Measurements from ENCODE around the gene C11orf21. TPM values are rescaled to one million over a fixed set of nuclear protein-coding genes. Genes with fewer than 3 reads are reported as not detected.

Gene C11orf21
- polyA plus RNA-seq, 3 donors: 10.8 to 135 (median 13.1) TPM

- Histone ChIP-seq H3K9me3 (replicated peaks in 1 of 2; ENCODE audit: control insufficient read depth in 1 of 2, insufficient read depth in 1 of 2, low read length in 2 of 2) (peaks cover 8 to 40% of the 10 kb centered on the region in 2 donors), H3K4me2 (replicated peaks; ENCODE audit: extremely low read depth, low read length, poor library complexity, severe bottlenecking) (no peak overlapping the region), H3K4me1 (ENCODE audit: control insufficient read depth in 1 of 2, insufficient read depth in 2 of 2, low read length in 2 of 2) (no peaks in the 10 kb centered on the region), H3K27me3 (ENCODE audit: control insufficient read depth in 2 of 2, insufficient read depth in 2 of 2, low read length in 2 of 2) (no peaks in the 10 kb centered on the region), H3K27ac (ENCODE audit: low read depth in 1 of 2, low read length in 2 of 2) (no peak overlapping the region), H3K79me2 (ENCODE audit: insufficient read depth, low read length) (no peaks in the 10 kb centered on the region), H4K20me1 (ENCODE audit: insufficient read depth, low read length) (no peaks in the 10 kb centered on the region), H3K9ac (ENCODE audit: insufficient read depth, low read length, poor library complexity, severe bottlenecking) (no peak overlapping the region), H3K4me3 (replicated peaks in 1 of 3; ENCODE audit: low read depth in 2 of 3, low read length in 3 of 3) (no peak overlapping the region), H2AFZ (ENCODE audit: insufficient read depth, low read depth, low read length, poor library complexity, severe bottlenecking) (no peak overlapping the region), H3K36me3 (replicated peaks in 1 of 2; ENCODE audit: control insufficient read depth in 1 of 2, insufficient read depth in 2 of 2, low read length in 2 of 2) (no peaks in the 10 kb centered on the region)
- Mint-ChIP-seq H3K9me3 (peaks cover 21 to 42% (median 33%) of the 10 kb centered on the region in 7 donors), H3K27ac (no peak overlapping the region), H3K4me3 (no peak overlapping the region), H3K27me3 (ENCODE audit: low read depth in 3 of 3) (peaks cover 13 to 36% (median 24%) of the 10 kb centered on the region in 3 donors), H3K4me1 (no peaks in the 10 kb centered on the region), H3K36me3 (no peaks in the 10 kb centered on the region)
- intact Hi-C loops (cut with micrococcal nuclease): no loop called here
- no peak for TF ChIP-seq CTCF (IDR thresholded peaks at IDR 0.05)
- no peak for DNase-seq
- no CpG with 5 or more reads among the region's 4 CpGs for WGBS (ENCODE audit: insufficient coverage)
These were observed 41.8 kb upstream of the C11orf21 start for GRCh38 chr11:2343502-2343901.

- Histone ChIP-seq H3K27ac (ENCODE audit: low read depth in 1 of 2, low read length in 2 of 2) (no peak overlapping the region), H3K4me2 (replicated peaks; ENCODE audit: extremely low read depth, low read length, poor library complexity, severe bottlenecking) (no peak overlapping the region), H3K9me3 (replicated peaks in 1 of 2; ENCODE audit: control insufficient read depth in 1 of 2, insufficient read depth in 1 of 2, low read length in 2 of 2) (peaks cover 8 to 40% of the 10 kb centered on the region in 2 donors), H3K79me2 (ENCODE audit: insufficient read depth, low read length) (no peaks in the 10 kb centered on the region), H4K20me1 (ENCODE audit: insufficient read depth, low read length) (no peaks in the 10 kb centered on the region), H3K36me3 (replicated peaks in 1 of 2; ENCODE audit: control insufficient read depth in 1 of 2, insufficient read depth in 2 of 2, low read length in 2 of 2) (no peaks in the 10 kb centered on the region), H2AFZ (ENCODE audit: insufficient read depth, low read depth, low read length, poor library complexity, severe bottlenecking) (no peak overlapping the region), H3K4me1 (ENCODE audit: control insufficient read depth in 1 of 2, insufficient read depth in 2 of 2, low read length in 2 of 2) (no peaks in the 10 kb centered on the region), H3K9ac (ENCODE audit: insufficient read depth, low read length, poor library complexity, severe bottlenecking) (no peak overlapping the region), H3K27me3 (ENCODE audit: control insufficient read depth in 2 of 2, insufficient read depth in 2 of 2, low read length in 2 of 2) (no peaks in the 10 kb centered on the region), H3K4me3 (replicated peaks in 1 of 3; ENCODE audit: low read depth in 2 of 3, low read length in 3 of 3) (no peak overlapping the region)
- intact Hi-C loops (cut with micrococcal nuclease): no loop called here
- WGBS (ENCODE audit: insufficient coverage): 95% methylated on average over 4 of the region's 5 CpGs
- no peak overlapping the region for H3K27ac Mint-ChIP-seq
- peaks cover 9 to 32% (median 27%) of the 10 kb centered on the region in 3 donors for H3K27me3 Mint-ChIP-seq (ENCODE audit: low read depth in 3 of 3)
- H3K4me1 Mint-ChIP-seq: peaks cover 2% of the 10 kb centered on the region
- no peak for TF ChIP-seq CTCF (IDR thresholded peaks at IDR 0.05)
- no peak for DNase-seq
- H3K36me3 Mint-ChIP-seq: no peaks in the 10 kb centered on the region
- H3K4me3 Mint-ChIP-seq: no peak overlapping the region
- H3K9me3 Mint-ChIP-seq: peaks cover 21 to 42% (median 30%) of the 10 kb centered on the region in 7 donors
These were observed 41.3 kb upstream of the C11orf21 start for GRCh38 chr11:2342981-2343380.

All from CD14-positive monocyte (primary cell).